ENCODE data around the gene ECHS1.

Gene ECHS1

GRCh38 chr10:133318494-133319127, 54.5 kb downstream of the ECHS1 start (continued):
- TF ChIP-seq, protein P1, sequence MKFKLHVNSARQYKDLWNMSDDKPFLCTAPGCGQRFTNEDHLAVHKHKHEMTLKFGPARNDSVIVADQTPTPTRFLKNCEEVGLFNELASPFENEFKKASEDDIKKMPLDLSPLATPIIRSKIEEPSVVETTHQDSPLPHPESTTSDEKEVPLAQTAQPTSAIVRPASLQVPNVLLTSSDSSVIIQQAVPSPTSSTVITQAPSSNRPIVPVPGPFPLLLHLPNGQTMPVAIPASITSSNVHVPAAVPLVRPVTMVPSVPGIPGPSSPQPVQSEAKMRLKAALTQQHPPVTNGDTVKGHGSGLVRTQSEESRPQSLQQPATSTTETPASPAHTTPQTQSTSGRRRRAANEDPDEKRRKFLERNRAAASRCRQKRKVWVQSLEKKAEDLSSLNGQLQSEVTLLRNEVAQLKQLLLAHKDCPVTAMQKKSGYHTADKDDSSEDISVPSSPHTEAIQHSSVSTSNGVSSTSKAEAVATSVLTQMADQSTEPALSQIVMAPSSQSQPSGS (tag by site-specific recombination; IDR thresholded peaks at IDR 0.05; ENCODE audit: low read depth) = no peak
- 0 out of 2 replicates have a peak, but pooled peaks have one; percentile 32 for TF ChIP-seq ZNF837 (tag by site-specific recombination; IDR thresholded peaks at IDR 0.05)
- no peak for TF ChIP-seq ZNF146 (tag by site-specific recombination; IDR thresholded peaks at IDR 0.05)
- TF ChIP-seq KLF7 (tag by site-specific recombination; IDR thresholded peaks at IDR 0.05; ENCODE audit: borderline replicate concordance) = peak; percentile 57; the same call in 1 of the 2 replicates
- TF ChIP-seq ZNF585B (tag by site-specific recombination; IDR thresholded peaks at IDR 0.05) = no peak
- peak; percentile 56; the same call in 1 of the 2 replicates for TF ChIP-seq GLI4 (tag by site-specific recombination; IDR thresholded peaks at IDR 0.05)
- peak; percentile 44; the same call in 1 of the 2 replicates for TF ChIP-seq ZNF391 (tag by site-specific recombination; IDR thresholded peaks at IDR 0.05; ENCODE audit: borderline replicate concordance, low read depth)
- TF ChIP-seq, protein P2, sequence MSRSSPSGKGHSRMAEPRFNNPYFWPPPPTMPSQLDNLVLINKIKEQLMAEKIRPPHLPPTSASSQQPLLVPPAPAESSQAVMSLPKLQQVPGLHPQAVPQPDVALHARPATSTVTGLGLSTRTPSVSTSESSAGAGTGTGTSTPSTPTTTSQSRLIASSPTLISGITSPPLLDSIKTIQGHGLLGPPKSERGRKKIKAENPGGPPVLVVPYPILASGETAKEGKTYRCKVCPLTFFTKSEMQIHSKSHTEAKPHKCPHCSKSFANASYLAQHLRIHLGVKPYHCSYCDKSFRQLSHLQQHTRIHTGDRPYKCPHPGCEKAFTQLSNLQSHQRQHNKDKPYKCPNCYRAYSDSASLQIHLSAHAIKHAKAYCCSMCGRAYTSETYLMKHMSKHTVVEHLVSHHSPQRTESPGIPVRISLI (tag by site-specific recombination; IDR thresholded peaks at IDR 0.05) = no peak
- no peak for TF ChIP-seq ZNF280C (tag by site-specific recombination; IDR thresholded peaks at IDR 0.05)
- TF ChIP-seq ZNF529 (tag by site-specific recombination; IDR thresholded peaks at IDR 0.05; ENCODE audit: insufficient replicate concordance) = no peak
- no peak for TF ChIP-seq PRDM1 (tag by site-specific recombination; IDR thresholded peaks at IDR 0.05)
- TF ChIP-seq ZNF174 (tag by site-specific recombination; IDR thresholded peaks at IDR 0.05) = no peak
- TF ChIP-seq ZNF214 (tag by site-specific recombination; IDR thresholded peaks at IDR 0.05; ENCODE audit: borderline replicate concordance) = no peak
- TF ChIP-seq ZNF571 (tag by site-specific recombination; IDR thresholded peaks at IDR 0.05) = no peak
- TF ChIP-seq ZFP69B (tag by site-specific recombination; IDR thresholded peaks at IDR 0.05) = peak; percentile 61; the same call in 1 of the 2 replicates
- no peak for TF ChIP-seq ZNF302 (tag by site-specific recombination; IDR thresholded peaks at IDR 0.05; ENCODE audit: low read depth)
- TF ChIP-seq ZNF624 (tag by site-specific recombination; IDR thresholded peaks at IDR 0.05) = no peak
- TF ChIP-seq ZNF776 (tag by site-specific recombination; IDR thresholded peaks at IDR 0.05; ENCODE audit: borderline replicate concordance) = no peak
- no peak for TF ChIP-seq ZNF121 (tag by site-specific recombination; IDR thresholded peaks at IDR 0.05)
- peak; percentile 79; the same call in 1 of the 2 replicates for TF ChIP-seq YY1 (tag by site-specific recombination; IDR thresholded peaks at IDR 0.05)
- TF ChIP-seq SALL2 (tag by site-specific recombination; IDR thresholded peaks at IDR 0.05; ENCODE audit: borderline replicate concordance) = no peak
- TF ChIP-seq ZNF223 (tag by site-specific recombination; IDR thresholded peaks at IDR 0.05) = no peak
- TF ChIP-seq ZNF580 (tag by site-specific recombination; IDR thresholded peaks at IDR 0.05) = peak; percentile 74; the same call in 1 of the 2 replicates
- no peak for TF ChIP-seq ZNF274 (IDR thresholded peaks at IDR 0.05; ENCODE audit: low read length)
- TF ChIP-seq ZNF274 (tag by site-specific recombination; IDR thresholded peaks at IDR 0.05; ENCODE audit: borderline replicate concordance) = no peak
- 0 out of 2 replicates have a peak, but pooled peaks have one; percentile 55 for TF ChIP-seq ZNF10 (tag by site-specific recombination; IDR thresholded peaks at IDR 0.05)
- peak; percentile 63; the same call in 1 of the 2 replicates for TF ChIP-seq ZBTB48 (tag by site-specific recombination; IDR thresholded peaks at IDR 0.05)
- TF ChIP-seq ZFP41 (tag by site-specific recombination; IDR thresholded peaks at IDR 0.05; ENCODE audit: borderline replicate concordance) = no peak
- TF ChIP-seq ZNF658 (tag by site-specific recombination; IDR thresholded peaks at IDR 0.05) = no peak
- TF ChIP-seq ZNF558 (tag by site-specific recombination; IDR thresholded peaks at IDR 0.05) = no peak
- TF ChIP-seq KLF17 (tag by site-specific recombination; IDR thresholded peaks at IDR 0.05) = 0 out of 2 replicates have a peak, but pooled peaks have one; percentile 78
- peak; percentile 64 for TF ChIP-seq ZNF366 (tag by site-specific recombination; conservative IDR thresholded peaks at IDR 0.05)
- no peak for TF ChIP-seq ZNF211 (tag by site-specific recombination; IDR thresholded peaks at IDR 0.05; ENCODE audit: low read depth)
- no peak; the same call in 1 of the 2 replicates for TF ChIP-seq ZNF660 (tag by site-specific recombination; IDR thresholded peaks at IDR 0.05)
- no peak for TF ChIP-seq ZNF202 (tag by site-specific recombination; IDR thresholded peaks at IDR 0.05; ENCODE audit: borderline replicate concordance)
